HEK293T (cell line): ENCODE measurements around the gene CSTPP1.

Source experiments
- ARNT ChIP-seq: fragments of 450-650 bp; IDR thresholded peaks from 2 replicates; pipeline ENCODE4 v1.6.1; 2017; ENCODE audit warnings: mild to moderate bottlenecking
- BHLHE40 ChIP-seq: fragments of 450-650 bp; IDR thresholded peaks from 2 replicates; pipeline ENCODE4 v1.6.1; 2016; ENCODE audit warnings: mild to moderate bottlenecking, moderate library complexity, borderline replicate concordance
- FOXM1 ChIP-seq: fragments of 450-650 bp; IDR thresholded peaks from 2 replicates; pipeline ENCODE4 v1.6.1; 2017; ENCODE audit warnings: mild to moderate bottlenecking, borderline replicate concordance
- SP1 ChIP-seq: fragments of 450-650 bp; IDR thresholded peaks from 2 replicates; pipeline ENCODE4 v1.6.1; 2017
- TARDBP ChIP-seq: fragments of 450-650 bp; IDR thresholded peaks from 2 replicates; pipeline ENCODE4 v1.6.1; 2016

DNA sequence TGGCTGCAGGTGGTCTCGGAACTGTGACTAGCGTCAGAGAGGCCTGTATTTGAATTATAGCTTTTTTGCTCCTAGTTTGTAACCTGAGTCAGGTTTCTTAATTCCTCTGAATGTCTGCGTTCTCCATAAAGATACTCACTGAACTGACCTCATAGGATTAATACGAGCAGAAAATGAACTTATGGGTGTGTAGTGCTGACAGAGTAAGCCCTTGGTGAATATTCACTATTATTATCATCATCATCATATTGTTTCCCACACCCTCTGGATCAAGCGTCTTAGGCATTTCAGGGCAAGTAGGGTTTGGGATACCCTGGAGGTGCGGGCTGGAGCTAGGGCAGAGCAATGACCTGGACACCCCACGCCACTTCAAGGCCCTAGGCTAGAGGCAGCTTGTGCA lies 211.1 kb downstream of the CSTPP1 start:
- TF ChIP-seq TARDBP (no peak), ARNT (no peak), BHLHE40 (no peak), FOXM1 (no peak), SP1 (no peak)
